Peyer's patch (tissue), 4 donors: ENCODE data around the gene PPM1D.

Experiments used
- CTCF ChIP-seq, 6 experiments: fragments of 450-650 bp in 4 of 6; fragments of 200-600 bp in 2 of 6; sonication (generic) in 1 of 6; IDR thresholded peaks; one replicate each; pipeline ENCODE4 v1.5.1; 2017 to 2019; ENCODE audit warnings: antibody characterized with exemption in 6 of 6, mild to moderate bottlenecking in 3 of 6, moderate library complexity in 1 of 6
- POLR2A ChIP-seq, 2 donors: fragments of 450-650 bp; IDR thresholded peaks; one replicate each; pipeline ENCODE4 v1.5.1; 2017; ENCODE audit warnings: antibody characterized with exemption in 2 of 2, mild to moderate bottlenecking in 2 of 2, moderate library complexity in 2 of 2

- TF ChIP-seq POLR2A (IDR thresholded peaks at IDR 0.05): no peak
- TF ChIP-seq CTCF (IDR thresholded peaks at IDR 0.05): no peak
Observed at GRCh38 chr17:60602871-60603270, 2.9 kb downstream of the PPM1D start.
